ENCODE results near the gene KIAA1671.

KIAA1671 gene

DNA sequence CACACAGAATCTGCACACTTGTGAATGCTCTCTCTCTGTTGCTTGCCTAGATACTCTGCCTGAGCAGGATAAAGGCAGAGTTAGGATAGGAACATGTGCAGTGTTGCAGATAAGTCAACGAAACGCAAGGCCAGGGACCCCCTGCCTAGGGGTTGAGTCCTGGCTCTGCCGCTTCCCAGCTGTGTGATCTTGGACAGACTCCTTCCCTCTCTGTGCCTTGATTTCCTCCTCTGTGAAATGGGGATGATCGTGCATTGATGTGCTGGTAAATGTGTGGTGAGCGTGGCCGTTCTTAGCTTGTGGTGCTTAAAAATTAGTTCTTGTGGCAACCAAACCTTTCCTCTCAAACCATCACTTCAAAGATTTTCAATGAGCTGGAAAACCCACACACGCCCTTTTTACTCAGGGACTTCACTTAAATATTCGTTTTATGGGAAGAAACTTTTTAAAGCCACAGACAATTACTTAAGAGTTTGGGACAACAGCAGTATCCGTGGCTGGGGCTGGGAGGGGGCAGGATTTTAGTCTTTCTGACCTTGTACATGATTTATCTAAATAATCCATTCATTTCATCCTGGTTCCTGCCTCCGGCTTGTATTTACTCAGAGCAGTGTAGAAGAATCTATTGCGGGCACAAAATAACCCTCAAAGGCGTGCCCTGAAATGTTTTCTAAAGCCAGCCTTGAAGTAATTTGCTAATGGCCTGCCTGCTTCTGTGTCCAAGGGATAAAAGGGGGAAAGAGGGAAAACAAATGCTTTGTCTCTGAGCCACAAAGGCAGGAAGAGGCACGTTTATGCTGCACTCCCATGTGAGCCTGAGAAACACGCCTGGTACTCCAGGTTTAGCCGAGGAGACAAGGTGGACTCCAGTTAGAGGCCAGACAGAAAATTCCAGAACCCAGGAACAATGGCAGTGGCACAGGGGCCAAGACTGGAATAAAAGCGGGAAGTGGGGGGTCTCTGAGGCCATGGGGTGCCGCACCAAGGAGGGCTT, 162.2 kb downstream of the KIAA1671 start:
- no peak for DNase-seq (ENCODE audit: low read depth)

DNA sequence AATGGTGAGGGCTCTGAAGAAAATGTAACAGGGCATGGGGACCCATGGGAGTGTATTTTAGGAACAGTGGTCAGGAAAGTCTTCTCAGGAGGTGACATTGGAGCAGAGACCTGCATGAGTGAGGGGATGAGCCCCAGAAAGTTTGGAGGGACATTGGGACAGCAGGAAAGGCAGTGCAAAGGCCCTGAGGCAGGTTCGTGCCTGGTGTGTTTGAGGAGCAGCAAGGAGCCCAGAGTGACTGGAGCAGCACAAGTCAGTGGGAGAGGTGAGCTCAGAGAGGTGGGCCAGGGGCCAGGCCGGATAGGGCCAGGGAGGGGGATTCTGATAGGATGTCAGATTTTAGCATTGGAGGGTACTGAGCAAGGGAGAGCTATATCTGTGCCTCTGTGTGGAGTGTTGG, 167.1 kb downstream of the KIAA1671 start:
- no peak for DNase-seq (ENCODE audit: low read depth)

DNA sequence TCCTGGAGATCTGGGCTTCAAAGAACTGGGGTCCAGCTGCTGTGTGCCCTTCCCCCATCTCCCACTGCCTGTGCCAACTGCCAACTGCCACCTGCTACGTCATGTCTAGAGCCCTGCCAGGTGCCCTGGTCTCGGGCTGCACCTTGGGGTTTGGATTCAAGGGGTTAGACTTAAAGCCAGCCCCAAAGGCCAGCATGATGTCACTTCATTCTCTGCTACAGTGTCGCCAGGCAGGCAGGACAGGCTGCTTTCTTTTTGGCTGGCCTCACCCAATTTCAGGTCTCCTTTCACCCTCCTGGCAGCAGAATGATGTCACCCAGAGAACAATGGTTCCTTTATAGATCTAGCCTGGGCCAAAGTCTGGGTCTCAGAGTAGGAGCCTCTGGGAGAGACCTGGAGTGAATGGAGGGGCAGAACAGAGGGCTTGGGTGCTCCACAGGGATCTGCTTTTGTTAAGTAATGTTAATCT, 167.6 kb downstream of the KIAA1671 start:
- no peak for DNase-seq (ENCODE audit: low read depth)

DNA sequence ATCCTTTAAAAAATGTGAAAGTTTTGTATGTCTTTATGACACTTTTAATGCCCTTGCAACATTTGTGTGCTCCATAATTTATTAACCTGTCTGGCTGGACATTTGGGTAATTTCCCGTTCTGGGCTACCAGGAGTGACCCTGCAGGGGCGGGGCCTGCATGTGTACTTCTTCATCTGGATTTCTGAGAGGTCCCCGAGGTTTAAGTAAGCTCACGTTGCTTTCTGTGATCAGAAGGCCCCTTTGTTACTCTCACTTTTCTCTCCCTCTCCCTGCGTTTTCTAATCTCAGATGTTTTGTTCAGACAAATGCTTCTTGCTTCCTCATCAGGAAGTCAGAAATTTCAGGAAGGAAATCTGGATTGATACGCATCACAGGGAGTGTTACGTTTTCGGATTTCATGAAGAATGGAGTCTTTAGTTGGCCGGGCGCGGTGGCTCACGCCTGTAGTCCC, 168.3 kb downstream of the KIAA1671 start:
- no peak for DNase-seq (ENCODE audit: low read depth)

DNA sequence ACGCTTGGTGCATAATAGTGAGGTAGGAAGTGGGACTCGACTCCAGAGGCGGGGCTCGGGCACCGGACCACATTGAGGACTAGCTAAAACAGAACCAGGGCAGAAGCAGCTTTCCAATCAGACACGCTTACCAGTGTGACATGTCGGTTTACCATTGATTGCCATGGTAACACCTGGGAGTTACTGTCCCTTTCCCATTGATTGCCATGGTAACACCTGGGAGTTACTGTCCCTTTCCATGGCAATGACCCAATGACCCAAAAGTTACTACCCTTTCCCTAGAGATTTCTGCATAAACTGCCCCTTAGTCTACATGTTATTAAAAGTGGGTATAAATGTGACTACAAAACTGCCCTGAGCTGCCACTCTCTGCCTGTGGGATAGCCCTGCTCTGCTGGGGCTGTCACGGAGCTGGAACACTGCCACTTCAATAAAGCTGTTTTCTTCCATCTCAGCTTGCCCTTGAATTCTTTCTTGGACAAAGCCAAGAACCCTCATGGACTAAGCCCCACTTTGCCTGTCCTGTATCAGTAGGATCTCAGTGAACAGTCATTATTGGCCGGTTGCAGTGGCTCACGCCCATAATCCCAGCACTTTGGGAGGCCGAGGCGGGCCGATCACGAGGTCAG, 169.7 kb downstream of the KIAA1671 start:
- no peak for DNase-seq (ENCODE audit: low read depth)

DNA sequence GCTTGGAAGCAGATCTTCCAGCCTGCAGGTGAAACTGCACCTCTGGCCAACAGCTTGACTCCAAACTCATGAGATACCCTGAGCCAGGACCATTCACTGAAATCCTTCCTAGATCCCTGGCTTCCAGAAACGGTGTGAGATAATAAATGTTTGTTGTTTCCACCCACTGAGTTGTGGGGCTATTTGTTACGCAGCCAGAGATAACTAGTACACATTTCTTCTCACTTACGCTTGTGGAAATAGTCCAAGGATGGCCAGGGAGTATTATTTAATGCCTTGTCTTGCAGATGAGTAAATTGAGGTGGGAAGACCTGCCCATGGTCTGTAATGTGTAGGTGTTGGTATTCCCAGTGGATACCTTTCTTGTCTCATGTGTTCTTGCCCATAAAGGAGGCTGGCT, 171.2 kb downstream of the KIAA1671 start:
- DNase-seq (ENCODE audit: low read depth): no peak

DNA sequence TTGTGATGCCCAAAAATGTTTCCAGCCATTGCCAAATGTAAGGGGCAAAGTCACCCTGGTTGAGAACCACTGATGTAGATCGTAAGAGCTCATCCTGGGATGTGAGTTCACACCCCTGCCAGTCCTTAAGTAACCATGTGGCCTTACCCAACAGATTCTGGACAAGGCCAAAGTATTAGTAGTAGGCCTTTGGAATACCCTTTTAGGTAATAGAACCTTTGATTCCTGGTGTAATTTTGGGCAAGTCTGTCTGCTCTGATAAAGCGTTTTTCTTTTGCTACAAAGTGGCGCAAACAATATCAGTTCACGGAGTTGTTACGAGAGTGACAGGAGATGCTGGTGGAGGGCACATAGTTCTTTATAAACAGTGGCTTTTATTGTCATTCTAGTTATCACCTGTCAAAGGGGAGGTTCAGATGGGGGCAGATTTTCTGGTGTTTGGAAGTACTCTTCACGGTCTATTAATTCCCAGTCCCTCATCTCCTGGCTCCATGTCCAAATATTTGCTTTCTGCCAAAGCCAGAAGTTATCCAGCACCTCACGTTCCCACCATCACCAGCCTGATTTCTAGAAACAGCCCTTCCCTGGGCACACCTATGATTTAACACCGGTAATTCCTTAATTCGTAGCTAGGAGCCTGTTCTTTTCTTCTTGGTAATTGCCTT, 173.3 kb downstream of the KIAA1671 start:
- no peak for DNase-seq (ENCODE audit: low read depth)

DNA sequence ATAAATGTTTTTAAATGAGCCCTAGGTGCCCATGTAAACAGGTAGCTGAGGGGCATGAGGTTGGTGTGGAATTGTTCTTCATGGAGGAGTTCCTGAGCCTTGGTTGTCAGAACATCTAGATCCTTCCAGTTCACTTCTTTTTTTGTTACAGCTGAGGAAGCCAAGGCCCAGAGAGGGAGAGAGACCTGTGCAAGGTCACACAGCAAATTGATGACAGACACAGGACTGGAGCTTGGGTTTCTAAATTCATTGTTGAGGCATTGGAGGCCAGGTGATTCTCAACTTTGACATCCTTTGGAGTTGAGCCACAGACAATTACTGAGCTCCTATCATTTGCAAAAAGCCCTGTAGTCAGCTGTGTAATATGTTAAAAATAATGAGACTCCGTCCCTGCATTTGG, 174.0 kb downstream of the KIAA1671 start:
- no peak for DNase-seq (ENCODE audit: low read depth)

DNA sequence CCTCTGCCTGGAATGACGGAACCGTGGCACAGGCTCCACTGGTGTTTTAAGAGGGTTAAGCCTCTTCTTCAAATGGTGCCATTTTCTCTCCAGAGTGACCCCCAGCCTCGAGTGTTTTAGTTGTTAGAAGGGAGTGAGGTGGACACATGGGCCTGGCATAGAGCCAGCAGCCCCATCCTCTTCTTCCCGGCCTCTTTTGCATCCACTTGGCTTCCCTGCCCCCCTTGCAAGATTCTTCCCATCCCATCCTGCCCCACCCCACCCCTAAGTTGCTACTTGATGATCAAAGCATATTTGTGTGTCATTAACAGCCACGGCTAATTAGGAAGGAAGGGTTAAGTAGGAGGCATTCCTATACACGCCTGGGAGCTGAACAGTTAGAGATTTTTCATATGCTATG, 174.8 kb downstream of the KIAA1671 start:
- no peak for DNase-seq (ENCODE audit: low read depth)

DNA sequence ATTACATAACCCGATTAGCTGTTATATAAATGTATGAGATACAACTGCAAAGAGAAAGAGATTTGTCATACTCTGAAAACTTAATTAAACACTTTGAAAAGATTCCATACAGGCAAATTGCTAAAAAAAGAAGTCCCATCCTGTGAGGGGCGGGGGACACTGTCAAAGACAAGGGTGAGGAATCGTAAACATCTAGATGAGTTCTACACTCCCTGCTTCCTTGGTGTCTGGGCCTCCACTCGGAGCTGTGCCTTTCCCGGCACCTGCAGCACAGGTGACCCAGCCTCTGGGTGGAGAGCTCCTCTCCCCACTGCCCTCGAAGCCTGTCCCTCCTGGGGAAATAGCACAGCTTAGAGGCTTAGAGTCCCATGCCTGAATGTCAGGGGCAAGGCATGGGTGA, 177.9 kb downstream of the KIAA1671 start:
- no peak for DNase-seq (ENCODE audit: low read depth)

DNA sequence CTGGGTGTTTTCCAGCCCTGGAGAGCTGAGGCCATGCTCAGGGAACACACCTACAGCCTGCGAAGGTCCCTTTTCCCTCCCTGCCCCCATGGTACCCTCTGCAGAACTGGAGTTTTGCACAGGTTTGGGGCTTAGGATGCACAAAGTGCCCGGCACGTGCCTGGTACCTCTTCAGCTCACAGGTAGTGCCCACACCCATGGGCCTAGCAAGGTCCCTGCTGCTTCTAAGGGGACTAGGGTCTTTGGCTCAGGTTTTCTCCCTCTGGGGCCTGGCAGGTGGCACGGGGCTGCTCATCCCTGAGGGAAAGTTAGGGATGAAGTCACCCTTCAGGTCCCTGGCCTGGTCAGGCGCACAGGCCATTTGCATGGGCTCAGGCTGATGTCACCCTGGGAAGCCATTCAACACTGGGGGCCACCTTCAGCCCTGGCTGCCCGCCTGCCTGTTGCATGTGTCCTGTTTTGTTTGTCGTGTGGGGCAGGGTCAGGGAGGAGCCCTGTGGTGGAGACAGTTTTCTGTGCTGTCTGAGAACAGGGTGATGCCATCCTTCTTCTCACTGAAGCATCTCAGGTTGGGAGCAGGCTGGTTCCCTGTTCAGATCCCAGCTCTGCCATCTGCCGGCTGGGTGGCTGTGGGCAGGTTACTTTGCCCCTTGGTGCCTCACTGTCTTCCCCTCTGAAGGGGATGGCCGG, 178.8 kb downstream of the KIAA1671 start:
- DNase-seq (ENCODE audit: low read depth): no peak

DNA sequence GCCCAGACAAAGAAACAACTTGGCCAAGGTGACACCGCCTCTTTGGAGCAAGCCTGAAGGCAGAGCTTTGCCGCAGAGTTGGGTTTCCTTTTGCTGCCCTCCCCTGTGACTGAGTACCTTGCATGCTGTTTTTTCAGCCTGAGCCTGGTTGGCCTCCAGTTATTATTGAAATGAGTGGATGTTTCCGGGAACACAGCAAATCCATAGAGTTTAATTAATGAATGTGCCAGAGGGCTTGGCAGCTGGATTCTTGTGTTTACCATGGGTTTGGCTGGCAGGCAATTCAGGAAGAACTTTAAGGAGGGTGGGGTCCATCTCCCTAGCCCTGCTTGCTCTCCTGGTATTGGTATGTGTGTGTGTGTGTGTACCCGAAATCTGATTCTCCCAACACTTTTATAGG, 181.5 kb downstream of the KIAA1671 start:
- DNase-seq (ENCODE audit: low read depth): no peak

DNA sequence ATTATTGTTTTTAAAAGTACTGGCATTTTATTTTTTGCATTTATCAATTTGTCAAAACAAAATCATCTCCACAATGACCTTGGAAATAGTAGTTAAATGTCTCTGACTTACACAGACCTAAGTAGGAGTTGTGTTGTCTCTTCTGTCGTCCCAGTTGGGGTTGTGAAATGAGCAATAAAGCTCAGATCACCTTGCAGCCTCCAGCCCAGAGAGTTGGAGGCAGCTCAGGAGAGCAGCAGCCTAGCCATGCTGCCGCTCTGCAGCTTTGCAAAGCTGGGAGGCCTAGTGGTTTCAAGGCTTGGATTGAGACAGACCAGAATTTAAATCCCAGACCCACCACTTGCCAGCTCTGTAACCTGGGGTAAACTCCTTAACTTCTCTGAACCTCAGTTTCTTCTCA, 181.9 kb downstream of the KIAA1671 start:
- DNase-seq (ENCODE audit: low read depth): no peak

DNA sequence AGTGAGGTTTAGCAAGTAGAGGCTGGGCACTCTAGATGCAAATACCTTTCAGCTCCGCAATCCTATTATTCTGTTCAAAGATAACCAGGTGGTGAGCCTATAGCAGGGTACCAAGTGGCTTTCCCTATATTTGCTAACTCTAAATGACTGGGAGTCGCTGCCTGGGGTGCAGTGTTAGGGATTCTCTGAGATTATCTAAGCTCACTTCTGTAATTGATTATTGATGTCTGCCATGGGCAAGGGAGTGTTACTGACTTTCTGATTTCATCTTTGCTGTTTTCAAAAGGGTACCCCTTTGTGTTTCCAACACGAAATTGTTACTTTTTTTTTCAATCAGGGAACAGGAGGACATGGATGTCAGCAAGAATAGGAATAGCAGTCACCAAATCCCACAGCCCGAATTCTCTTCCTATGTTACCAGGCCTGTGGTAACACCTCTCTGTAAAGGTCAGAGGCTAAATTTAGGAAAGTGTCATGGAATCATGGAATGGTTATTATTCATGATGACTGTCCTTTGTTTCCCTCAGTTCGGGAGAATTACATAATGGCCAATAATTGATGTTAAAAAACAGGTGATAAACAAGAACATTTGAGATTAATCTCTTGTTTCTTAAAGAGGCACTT, 184.5 kb downstream of the KIAA1671 start:
- DNase-seq (ENCODE audit: low read depth): no peak

DNA sequence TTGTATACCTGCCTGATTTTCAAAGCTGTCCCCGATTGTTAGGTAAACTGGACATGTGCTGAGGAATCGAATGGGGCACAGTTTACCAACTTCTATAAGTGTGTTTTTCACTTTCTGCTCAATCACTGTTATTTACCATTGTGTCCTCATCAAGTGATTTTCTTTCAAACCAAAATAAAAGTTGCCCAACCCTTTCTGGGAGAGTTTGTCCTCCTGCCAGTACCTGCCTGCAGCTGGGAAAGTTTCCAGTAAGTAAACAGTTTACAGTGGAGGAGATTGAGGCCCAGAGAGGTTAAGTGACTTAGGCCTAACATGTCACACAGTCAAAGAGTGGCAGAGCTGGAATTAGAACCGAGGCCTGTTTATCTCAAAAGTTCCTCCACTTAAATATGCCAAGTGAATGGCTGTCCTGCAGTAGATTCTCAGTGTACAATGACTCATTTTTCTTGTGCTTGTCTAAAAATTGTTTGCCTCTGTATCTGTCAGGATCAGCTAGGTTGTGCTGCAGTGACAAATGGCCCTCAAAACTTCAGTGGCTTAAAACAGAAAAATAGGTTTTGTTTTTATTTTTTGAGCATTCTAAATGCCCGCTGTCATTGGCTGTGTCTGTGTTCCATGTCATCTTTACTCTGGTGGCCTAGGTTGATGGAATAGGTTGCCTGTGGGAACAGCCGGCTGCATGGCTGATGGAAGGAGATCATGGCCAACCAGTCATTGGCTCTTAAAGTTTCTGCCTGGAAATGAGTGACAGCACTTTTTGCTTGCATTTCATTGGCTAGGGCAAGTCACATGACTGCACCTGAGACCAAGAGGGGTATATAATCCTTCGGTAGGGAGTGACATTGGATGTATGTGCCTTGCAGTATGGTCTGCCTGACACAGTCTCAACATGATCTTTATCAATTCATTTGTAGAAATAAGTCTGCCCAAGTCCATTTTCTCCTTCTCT, 185.3 kb downstream of the KIAA1671 start:
- no peak for DNase-seq (ENCODE audit: low read depth)

DNA sequence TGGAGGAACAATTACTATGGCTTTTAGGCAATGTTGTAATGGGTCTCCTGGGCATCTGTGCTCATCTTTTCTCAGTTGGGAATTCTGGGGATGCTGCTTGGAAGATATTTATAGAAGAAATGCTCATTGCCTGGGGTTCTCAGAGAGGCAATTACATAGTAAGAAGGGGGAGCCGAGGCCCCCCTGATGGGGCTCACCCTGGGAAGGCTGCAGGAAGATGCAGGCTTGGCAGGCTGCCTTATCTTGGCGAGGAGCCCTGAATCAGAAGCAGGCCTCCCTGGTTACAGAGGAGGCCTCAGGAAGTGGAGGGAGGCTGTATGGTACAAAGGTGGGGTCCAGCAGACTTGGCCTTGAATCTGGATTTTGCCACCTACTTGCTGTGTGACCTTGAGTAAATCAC, 186.5 kb downstream of the KIAA1671 start:
- no peak for DNase-seq (ENCODE audit: low read depth)

DNA sequence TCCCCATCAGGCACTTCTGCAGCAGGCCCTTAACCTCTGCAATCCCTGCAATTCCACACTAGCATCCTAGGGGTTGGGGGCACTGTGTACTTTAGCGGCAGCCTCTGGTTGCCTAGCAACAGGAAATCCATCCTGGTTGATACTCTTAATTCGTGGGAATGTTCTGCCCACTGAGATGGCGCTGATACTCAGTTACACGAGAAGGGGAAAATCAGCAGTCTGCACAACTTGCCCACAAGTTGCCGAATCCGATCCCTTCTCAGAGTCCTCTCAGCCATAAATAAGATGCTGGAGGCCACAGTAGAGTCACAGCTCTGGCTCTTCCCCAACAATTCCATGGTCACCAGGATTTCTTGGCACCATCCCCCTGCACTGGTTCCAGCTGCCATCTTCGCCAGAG, 189.6 kb downstream of the KIAA1671 start:
- DNase-seq (ENCODE audit: low read depth): no peak

DNA sequence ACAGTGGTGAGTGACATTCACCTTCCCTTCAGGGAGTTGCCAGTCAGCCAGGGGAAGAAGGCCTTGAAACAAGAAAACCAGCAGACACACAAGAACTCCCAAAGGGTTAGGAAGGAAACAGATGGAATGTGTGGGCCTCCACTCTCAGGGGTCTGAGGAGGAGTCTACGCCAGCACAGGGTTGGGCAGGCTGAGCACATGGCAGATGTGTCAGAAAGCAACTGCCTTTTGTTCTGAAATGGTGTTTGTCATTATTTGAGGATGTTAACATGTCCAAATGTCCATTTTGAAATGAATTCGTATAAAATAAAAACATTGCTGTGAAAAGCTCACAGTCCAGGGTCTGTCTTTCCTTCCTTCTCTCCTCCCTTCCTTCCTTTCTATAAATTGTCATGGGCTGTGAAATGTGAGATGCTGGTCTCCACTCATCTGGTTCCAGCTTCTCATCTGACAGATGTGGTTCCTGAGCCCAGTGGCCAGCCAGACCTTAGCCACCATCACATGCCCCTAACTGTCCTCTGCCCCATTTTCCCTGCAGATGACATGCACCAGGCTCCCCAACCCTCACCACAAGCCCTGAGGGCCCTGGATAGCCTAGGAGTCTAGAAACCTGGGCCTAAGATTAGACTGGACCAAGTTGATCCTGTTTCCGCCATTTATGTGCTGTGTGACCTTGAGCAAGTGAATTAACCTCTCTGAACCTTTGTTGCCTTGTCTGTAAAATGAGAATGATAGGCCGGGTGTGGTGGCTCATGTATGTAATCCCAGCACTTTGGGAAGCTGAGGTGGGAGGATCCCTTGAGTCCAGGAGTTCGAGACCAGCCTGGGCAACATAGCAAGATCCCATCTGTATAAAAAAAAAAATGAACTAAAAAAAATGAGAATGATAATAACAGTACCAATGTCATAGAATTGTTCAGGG, 190.9 kb downstream of the KIAA1671 start:
- no peak for DNase-seq (ENCODE audit: low read depth)

DNA sequence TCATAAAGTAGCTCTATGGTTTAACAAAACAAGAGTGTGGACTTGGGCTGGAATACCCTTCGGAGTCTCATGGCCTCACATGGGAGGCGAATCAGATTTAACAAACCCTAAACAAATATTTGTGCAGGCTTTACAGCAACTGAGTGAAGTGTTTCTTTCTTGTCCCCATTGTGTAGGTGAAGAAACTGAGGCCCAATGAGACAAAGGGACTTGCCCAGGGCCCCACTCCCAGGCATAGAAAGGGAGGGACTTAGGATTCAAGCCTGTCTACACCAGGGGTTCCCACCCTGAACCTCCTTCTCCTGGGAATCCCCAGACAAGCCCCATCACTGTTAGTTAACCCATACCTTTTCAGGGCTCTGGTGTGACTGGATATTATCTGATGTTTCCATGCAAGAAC, 192.0 kb downstream of the KIAA1671 start:
- DNase-seq (ENCODE audit: low read depth): no peak
